ENCODE measurements around the gene GLT8D2.
A peak's percentile ranks its signal among the peaks of the same experiment; 100 is the strongest.

Gene GLT8D2

DNA sequence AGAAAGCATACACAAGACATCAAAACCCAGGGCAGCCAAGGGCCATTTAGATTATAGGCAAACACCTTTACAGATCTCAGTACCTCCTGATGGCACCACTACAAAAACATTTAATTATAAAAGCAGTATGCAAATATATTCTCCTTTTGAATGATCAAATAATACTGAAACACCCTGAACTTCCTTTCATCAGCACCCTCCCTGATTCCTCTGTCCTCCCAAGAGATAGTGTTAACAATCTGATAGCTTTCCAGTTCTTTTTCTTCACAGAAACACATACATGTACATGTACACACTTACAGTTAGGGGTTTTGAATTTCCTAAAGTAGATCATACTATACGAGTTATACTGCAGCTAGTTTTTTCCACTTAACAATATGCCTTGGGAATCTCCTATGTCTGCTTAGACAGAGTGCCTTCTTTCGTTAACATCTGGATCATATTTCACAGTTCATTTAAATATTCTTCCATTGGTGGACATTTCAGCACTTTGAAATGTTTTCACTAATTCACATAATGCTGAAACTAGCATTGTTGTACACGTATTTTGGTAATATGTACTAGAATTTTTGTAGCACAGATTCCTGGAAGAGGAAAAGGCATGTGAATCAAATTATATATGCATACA lies 49.1 kb downstream of the GLT8D2 start:
- DNase-seq (ENCODE audit: low read depth in 2 of 2), result no peak

DNA sequence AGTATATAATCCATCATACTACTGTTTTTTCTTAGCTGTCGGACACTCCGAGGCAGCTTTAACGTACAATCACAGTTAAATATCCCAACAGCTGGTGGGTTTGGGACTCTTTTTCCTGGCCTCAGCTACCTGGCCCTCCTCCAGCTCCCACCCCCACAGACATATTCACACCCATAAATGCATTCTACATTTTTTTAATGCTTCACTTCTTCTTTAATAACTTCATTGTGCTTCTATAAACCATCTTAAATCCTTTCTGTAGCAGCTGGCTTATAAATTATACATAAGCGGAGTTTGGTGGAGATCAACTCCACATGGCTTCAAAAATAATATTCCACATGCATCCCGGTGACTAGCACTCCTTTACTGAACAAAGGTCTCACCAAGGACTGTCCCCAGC lies 51.0 kb downstream of the GLT8D2 start:
- no peak for DNase-seq (ENCODE audit: low read depth in 2 of 2)

DNA sequence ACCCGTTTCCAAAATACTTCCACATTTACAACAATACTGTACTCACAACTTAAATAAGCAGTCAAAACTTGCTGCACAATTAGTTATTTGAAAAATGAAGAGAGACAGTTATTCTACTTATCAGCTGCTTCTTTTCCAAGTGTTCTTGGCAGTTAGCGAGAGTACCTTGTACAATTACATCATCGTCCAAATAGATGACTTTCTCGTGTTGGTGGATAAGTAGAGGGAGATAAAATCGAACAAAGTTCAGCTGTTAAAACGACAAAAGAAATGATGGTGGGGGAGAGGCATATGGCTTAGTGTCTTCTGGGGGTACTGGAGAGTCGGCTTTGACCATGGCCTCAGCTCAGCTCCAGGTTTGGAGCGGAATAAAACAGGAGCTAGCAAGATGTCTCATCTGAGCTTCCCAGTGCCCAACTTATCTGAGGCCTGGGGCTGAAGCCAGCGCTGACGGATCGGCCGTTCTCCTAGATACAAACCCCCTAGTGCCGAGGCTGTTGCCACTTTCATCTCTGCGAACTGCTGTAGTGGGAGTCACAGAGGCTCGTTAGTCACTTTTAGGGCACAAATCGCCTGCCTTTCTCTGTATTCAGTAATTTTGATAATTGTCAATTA lies 52.6 kb downstream of the GLT8D2 start:
- no peak for DNase-seq (ENCODE audit: low read depth in 2 of 2)

- DNase-seq (ENCODE audit: low read depth in 2 of 2), result no peak
These were observed 53.4 kb downstream of the GLT8D2 start for GRCh38 chr12:103996595-103996994.

- no peak for DNase-seq (ENCODE audit: low read depth in 2 of 2)
These were observed 55.8 kb downstream of the GLT8D2 start for GRCh38 chr12:103994235-103994634.

DNA sequence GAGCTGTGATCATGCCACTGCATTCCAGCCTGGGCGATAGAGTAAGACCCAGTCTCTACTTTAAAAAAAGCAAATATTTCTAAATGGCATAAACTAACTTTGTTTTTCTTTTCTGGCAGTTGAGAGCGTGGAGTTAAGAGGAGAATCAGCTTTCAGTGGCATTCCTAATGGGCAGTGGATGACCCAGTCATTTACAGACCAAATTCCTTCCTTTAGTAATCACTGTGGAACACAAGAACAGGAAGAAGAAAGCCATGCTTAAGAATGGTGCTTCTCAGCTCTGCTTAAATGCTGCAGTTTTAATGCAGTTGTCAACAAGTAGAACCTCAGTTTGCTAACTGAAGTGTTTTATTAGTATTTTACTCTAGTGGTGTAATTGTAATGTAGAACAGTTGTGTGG lies 63.2 kb downstream of the GLT8D2 start:
- DNase-seq (ENCODE audit: low read depth in 2 of 2), result no peak

DNA sequence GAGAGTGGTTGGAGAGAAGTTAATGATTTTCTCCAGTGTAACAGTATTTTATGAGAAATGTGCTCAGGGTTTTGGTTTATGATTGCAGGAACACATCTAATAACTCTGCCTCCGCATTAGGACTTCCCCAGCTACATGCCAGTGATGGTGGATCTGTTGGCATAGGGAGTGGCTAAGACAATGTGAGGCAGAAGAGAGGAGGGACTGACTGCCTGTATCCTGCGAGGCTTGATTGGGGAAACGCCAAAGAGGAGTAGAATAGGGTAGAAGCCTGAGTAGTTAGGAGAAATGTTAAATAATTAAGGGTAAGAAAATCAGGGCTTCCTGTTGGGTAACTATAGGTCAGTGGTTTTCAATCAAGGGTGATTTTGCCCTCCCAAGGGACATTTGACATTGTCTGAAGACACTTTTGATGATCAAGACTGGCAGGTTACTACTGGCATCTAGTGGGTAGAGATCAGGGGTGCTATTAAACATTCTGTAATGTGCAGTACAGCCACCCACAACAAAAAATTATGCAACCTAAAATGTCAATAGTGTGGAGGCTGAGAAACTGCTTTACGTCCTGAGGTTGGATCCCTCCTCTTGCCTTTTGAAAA lies 71.5 kb downstream of the GLT8D2 start:
- DNase-seq (ENCODE audit: low read depth in 2 of 2), result no peak

GRCh38 chr12:103975368-103975767 lies 74.6 kb downstream of the GLT8D2 start:
- DNase-seq (ENCODE audit: low read depth in 2 of 2), result no peak

GRCh38 chr12:103973909-103974308 lies 76.1 kb downstream of the GLT8D2 start:
- DNase-seq (ENCODE audit: low read depth in 2 of 2), result no peak

DNA sequence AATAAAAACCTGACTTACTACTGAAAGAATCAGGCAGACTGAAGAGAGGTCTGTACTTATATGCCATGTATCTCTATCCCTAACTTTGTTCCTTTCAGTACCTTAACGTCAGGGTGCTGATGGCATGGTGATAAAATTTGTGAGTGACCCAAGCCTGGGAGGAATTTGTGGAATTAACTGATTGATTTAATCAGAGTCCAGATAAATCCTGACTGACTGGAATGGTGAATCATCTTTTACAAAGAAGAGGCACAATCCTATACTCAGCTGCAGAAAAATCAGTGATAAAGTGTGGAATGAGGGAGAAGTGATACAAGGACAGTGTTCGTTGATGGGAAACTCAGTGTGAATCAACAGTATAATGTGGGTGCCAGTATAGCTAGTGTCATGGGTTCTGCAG lies 80.6 kb downstream of the GLT8D2 start:
- no peak for DNase-seq (ENCODE audit: low read depth in 2 of 2)

DNA sequence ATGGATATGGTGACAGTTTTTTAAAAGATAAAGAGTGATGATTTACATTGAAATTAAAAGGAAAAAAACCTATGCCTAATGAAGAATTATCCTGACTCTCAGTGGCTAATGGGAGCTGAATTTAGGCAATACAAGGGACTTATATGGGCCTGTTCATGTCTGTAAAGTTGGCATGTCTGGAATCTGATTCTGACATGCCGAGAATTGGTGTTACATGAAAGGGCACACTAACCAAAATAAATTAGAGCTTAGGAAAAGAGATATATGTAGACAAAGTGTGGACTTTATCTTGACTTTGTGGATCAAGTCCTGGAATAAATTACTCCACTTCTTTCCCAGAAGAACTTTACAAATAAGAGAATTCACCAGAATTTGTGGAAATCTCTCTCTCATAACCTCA lies 83.3 kb downstream of the GLT8D2 start:
- no peak for DNase-seq (ENCODE audit: low read depth in 2 of 2)

DNA sequence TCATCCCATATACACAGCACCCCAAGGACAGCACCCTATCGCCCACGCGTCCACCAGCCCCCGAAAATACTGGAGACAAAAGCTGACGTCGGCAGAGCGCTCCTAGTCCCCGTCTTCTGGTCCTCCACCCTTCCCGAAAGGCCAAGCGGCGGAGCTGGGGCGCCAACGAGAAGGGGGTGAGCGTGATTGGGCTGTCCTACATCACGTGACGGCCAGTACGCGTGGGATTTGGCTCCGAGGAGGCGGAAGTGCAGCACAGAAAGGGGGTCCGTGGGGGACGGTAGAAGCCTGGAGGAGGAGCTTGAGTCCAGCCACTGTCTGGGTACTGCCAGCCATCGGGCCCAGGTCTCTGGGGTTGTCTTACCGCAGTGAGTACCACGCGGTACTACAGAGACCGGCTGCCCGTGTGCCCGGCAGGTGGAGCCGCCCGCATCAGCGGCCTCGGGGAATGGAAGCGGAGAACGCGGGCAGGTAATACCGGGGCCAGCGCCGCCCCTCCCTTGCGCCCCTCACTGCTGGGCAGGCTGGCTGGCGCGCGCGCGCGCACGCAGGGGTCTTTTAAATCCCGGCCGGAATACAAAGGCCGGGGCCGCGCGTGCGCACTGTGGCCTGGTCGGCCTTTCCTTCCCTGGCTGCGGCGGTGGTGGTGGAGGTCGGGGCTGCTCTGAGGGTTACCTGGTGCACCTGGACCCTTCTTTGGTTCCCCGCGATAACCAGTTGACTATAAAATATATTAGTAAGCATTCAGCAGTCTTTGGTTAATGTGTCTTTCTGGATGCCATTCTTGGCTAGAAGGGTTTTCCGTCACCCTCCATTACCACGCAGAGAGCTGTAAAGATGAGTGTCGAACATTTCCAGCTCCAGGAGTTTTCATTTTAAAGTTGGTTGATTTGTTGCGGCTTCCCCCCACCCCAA lies 84.1 kb downstream of the GLT8D2 start, which contains the start of gene TDG:
TSS of gene TDG (plus strand) at position 283 of the 915 bp plus-strand sequence. CDS start at position 449, 166 bp downstream.
- peak; percentile 94 for DNase-seq (ENCODE audit: low read depth in 2 of 2)

DNA sequence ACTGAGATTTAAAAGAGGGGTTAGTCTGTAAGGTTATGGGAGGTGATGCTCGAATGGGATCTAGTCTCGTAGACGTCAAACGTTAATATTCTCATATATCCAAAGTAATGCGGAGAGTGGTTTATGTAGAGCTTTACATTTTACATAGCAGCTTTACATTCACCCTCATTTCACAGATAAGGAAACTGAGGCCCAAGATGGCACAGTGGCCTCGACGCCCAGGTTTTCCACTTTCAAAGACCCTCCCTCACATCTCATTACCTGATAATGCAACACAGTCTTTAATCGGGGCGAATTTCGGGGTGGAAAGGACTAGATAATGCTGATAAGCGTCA lies 84.8 kb downstream of the GLT8D2 start:
- DNase-seq (ENCODE audit: low read depth in 2 of 2), result no peak

GRCh38 chr12:103964805-103965204 lies 85.2 kb downstream of the GLT8D2 start:
- no peak for DNase-seq (ENCODE audit: low read depth in 2 of 2)

GRCh38 chr12:103962493-103962892 lies 87.5 kb downstream of the GLT8D2 start:
- no peak for DNase-seq (ENCODE audit: low read depth in 2 of 2)

- DNase-seq (ENCODE audit: low read depth in 2 of 2), result no peak
These were observed 89.3 kb downstream of the GLT8D2 start for GRCh38 chr12:103960616-103961227.

GRCh38 chr12:103958621-103959020 lies 91.4 kb downstream of the GLT8D2 start:
- no peak for DNase-seq (ENCODE audit: low read depth in 2 of 2)

DNA sequence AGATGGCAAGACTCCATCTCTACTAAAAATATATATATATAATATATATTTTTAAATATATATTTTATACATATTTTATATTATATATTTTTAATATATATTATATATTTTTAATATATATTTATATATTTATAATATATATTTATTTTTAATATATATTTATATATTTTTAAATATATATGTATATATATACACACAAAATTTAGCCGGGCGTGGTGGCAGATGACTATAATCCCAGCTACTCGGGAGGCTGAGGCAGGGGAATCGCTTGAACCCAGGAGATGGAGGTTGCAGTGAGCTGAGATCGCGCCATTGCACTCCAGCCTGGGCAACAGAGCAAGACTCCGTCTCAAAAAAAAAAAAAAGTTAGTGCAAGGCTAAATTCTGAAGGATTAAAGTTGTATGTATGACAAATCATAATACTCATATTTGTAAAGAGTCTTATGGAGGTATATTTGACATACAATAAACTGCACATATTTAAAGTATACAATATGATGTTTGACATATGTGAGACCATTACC lies 92.1 kb downstream of the GLT8D2 start:
- no peak for DNase-seq (ENCODE audit: low read depth in 2 of 2)

- DNase-seq (ENCODE audit: low read depth in 2 of 2), result peak in 1 of 2 experiments; percentile 10
These were observed 93.4 kb downstream of the GLT8D2 start for GRCh38 chr12:103956509-103957027.

- no peak for DNase-seq (ENCODE audit: low read depth in 2 of 2)
These were observed 94.0 kb downstream of the GLT8D2 start for GRCh38 chr12:103955811-103956508.

- DNase-seq (ENCODE audit: low read depth in 2 of 2), result no peak
These were observed 97.5 kb downstream of the GLT8D2 start for GRCh38 chr12:103952497-103952896.

Measured in stimulated activated CD4-positive, alpha-beta T cell treated with anti-CD3 and anti-CD28 coated beads, Interleukin-12 subunit alpha, Interleukin-12 subunit beta, amount 100 ng/mL, for 24 hours (primary cell).